CD4-positive, alpha-beta T cell treated with Interleukin-1 beta for 1 hour (primary cell): ENCODE data around the gene KCNN1.
"Not testable (repeated sequence)": the region's sequence is repeated elsewhere in the genome, so short reads cannot be mapped to it uniquely, and the experiment has no call there.

Experiments
- DNase-seq, 2 donors: peaks; one replicate each; pipeline ENCODE4 v3.0.0-alpha.2; 2020 to 2022

Gene KCNN1

DNA sequence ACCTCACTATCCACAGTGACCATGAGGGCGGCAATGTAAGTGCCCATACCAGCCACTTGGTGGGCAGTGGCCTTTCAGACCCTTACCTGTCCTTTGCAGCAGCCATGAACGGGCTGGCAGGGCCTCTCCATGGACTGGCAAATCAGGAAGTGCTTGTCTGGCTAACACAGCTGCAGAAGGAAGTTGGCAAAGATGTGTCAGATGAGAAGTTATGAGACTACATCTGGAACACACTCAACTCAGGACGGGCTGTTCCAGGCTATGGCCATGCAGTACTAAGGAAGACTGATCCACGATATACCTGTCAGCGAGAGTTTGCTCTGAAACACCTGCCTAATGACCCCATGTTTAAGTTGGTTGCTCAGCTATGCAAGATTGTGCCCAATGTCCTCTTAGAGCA, 64.5 kb downstream of the KCNN1 start:
- DNase-seq = not testable (repeated sequence)

GRCh38 chr19:18032102-18032501, 65.2 kb downstream of the KCNN1 start:
- DNase-seq = not testable (repeated sequence)

DNA sequence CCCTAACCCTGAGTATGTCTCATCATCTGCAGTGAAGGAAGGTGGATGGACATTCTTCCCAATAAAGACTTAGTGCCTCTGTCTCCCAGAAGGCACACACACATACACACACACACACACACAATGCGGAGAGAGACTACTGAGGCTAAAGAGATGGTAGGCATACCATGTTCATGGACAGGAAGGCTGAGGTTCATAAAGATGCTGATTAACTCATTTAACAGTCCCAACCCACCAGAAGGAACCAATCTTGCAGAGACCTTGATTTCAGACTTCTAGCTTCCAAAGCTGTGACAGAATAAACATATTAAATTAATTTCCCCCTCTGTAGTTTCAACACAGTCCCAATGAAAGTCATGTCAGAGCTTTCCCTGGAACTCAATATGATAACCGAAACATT, 74.1 kb downstream of the KCNN1 start:
- no peak for DNase-seq

DNA sequence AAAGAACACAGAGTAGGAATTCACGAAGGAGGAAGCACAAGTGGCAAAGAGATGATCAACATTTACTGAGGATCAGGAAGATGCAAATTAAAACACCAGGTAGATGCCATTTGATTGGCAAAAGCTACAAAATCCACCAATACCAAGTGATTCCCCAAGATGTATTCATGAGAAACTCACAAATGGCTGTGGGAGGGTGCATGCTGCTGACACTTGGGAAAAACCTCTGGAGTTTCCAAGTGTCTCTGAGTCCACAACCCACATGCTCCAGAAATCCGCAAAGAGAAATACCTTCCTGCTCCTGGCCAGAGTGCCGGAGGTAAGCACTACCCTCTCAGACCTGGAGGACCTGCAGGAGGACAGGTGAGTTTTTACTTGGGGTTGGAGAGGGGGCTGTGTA, 76.8 kb downstream of the KCNN1 start:
- DNase-seq = no peak

- DNase-seq = peak; percentile 83 to 87
Observed at GRCh38 chr19:18044825-18045304, 78.0 kb downstream of the KCNN1 start.

DNA sequence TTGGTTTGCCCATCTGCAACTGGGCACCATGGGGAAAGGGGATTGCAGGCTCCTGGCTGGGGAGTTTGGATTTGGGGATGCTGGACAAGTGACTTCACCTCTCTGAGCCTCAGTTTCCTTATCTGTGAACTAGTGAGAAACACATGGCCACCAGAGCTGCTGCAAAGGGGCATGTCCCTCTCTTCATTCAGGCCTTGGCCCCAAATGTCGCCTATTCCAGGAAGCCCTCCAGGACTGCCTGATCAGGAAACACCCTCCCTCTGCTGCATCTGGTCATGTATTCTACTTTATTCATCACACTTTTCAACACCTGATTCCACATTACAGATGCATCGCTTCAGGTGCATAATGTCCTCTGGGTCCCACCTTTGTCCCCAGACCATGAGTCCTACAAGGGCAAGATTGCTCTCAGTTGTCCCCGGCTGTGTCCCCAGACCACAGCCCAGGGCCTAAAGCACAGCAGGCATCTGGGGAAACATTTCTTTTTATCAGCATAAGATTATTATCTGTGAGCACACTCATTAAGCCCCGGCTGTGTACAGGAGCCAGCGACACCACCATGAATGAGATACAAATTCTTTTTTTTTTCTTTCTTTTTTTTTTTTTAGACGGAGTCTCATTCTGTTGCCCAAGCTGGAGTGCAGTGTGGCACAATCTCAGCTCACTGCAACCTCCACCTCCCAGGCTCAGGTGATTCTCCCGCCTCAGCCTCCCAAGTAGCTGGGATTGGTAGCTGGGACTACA, 78.6 kb downstream of the KCNN1 start:
- DNase-seq = no peak

DNA sequence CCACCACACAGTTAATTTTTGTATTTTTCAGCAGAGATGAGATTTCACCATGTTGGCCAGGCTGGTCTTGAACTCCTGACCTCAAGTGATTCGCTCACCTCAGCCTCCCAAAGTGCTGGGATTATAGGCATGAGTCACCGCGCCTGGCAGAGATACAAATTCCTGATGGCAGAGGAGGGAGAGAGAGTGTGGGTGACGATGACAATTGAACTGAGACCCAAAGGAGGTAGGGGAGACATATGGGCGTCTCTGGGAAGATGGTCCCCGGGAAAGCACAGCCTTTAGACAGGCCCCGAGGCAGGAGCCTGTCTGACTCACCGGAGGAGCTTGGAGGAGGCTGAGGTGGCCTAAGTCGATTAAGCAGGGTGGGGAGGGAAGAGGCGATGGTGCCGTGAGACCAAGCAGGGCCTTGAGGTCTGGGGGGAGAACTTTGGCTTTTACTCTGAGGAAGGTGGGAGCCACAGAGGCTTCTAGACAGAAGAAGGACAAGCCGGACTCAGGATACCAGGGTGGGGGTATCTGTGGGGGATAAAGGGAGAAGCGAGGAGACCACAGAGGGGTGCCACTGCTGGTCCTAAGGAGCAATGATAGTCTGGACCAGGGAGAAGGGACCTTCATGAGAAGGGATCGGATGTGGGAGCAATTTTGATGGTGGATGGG, 79.3 kb downstream of the KCNN1 start:
- no peak for DNase-seq

DNA sequence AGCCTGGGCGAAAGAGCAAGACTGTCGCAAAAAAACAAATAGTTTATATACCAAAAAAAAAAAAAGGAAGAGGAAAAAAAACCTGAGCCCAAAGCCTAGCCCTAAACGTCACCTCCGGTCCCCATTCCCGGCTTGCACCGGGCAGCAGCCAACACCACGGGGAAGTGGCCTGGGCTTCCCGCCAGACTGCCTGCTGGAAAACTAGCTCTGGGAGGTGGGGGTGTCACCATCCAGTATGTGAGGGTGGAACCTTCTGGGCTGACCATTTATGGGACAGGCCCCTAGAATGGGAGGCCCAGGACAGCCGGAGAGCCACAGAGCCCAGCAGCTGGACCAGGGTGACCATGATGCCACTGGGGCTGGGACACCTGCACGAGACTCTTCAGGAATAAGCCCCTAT, 82.5 kb downstream of the KCNN1 start:
- DNase-seq = no peak
